Esophagus squamous epithelium (tissue), 4 donors: ENCODE data around the gene LRRN2.

Experiments
- CTCF ChIP-seq, 6 experiments: fragments of 450-650 bp in 4 of 6; fragments of 200-600 bp in 2 of 6; sonication (generic) in 2 of 6; IDR thresholded peaks; one replicate each; pipeline ENCODE4 v1.5.1; 2016 to 2019; ENCODE audit warnings: antibody characterized with exemption in 6 of 6, mild to moderate bottlenecking in 4 of 6, moderate library complexity in 4 of 6
- POLR2A ChIP-seq, 4 donors: fragments of 450-650 bp; IDR thresholded peaks; one replicate each; pipeline ENCODE4 v1.6.1; 2017; ENCODE audit warnings: antibody characterized with exemption in 4 of 4, mild to moderate bottlenecking in 4 of 4, moderate library complexity in 3 of 4

DNA sequence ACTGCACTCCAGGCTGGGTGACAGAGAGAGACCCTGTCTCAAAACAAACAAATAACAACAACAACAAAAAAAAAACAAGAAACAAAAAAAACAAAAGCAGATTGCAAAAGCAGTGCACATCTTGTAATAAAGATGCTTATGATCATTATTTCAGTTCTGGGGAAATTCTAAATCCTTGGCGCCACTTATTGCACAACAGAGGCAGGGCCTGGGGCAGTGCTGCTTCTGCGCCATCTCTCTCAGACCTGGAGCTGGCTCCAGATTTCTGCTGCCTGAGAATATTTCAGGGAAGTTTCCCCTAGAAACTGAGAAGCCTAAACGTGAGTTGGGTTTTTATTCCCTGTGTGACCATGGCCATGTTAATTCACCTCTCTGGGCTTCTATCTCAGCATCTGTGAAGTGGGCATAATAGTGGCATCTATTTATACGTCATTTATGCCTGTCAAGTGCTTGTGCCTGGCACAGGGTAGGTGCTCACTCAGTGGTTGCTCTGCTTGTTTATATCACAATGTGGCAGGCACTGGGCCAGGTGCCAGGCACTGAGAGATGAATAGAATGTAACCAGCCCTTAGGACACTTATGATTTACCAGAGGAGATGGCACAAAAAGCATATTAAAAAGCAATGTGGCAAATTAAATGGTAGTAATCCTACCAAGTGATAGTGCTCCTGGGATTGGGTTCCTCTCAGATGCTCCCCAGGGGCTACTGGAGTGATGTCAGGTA, 101.5 kb downstream of the LRRN2 start:
- TF ChIP-seq CTCF (IDR thresholded peaks at IDR 0.05): no peak
- TF ChIP-seq POLR2A (IDR thresholded peaks at IDR 0.05): no peak
